Heart right ventricle (tissue), 16 donors: ENCODE data around the gene CTDSPL. TPM values are rescaled to one million over a fixed set of nuclear protein-coding genes. Genes with fewer than 3 reads are reported as not detected.

Source experiments
- ATAC-seq, 8 donors: fragments of 200-7000 bp; cut with Tn5 transposase; one replicate each; pipeline ENCODE4 v1.9.1; 2020; ENCODE audit warnings: mild to moderate bottlenecking in 8 of 8, moderate library complexity in 8 of 8, moderate number of reproducible peaks in 1 of 8
- DNase-seq, 2 donors: peaks; one replicate each; pipeline ENCODE4 v3.0.0-alpha.2; 2020
- H3K27ac ChIP-seq, 10 donors: fragments of 200-600 bp; sonication (generic) in 2 of 10; one replicate each; pipeline versions ENCODE4 v1.5.0 to v1.8.0; 2020 to 2022; ENCODE audit warnings: mild to moderate bottlenecking in 3 of 10
- H3K27me3 ChIP-seq, 7 donors: fragments of 200-600 bp; one replicate each; pipeline ENCODE4 v1.8.0; 2021 to 2022; ENCODE audit warnings: mild to moderate bottlenecking in 2 of 7
- H3K36me3 ChIP-seq, 9 donors: fragments of 200-600 bp; sonication (generic) in 1 of 9; one replicate each; pipeline versions ENCODE4 v1.5.0 to v1.8.0; 2020 to 2022; ENCODE audit warnings: mild to moderate bottlenecking in 2 of 9
- H3K4me1 ChIP-seq, 9 donors: fragments of 200-600 bp; sonication (generic) in 1 of 9; one replicate each; pipeline versions ENCODE4 v1.5.0 to v1.8.0; 2020 to 2022; ENCODE audit warnings: mild to moderate bottlenecking in 4 of 9
- H3K4me3 ChIP-seq, 10 donors: fragments of 200-600 bp; sonication (generic) in 2 of 10; one replicate each; pipeline versions ENCODE4 v1.5.0 to v1.8.0; 2020 to 2022; ENCODE audit warnings: mild to moderate bottlenecking in 7 of 10, moderate library complexity in 2 of 10
- H3K9me3 ChIP-seq, 11 donors: fragments of 200-600 bp in 10 of 11; sonication (generic) in 2 of 11; one replicate each; pipeline versions ENCODE4 v1.5.0 to v1.8.0; 2013 to 2022; ENCODE audit warnings: mild to moderate bottlenecking in 2 of 11, control low read depth in 1 of 11, moderate library complexity in 1 of 11
- CTCF ChIP-seq, 9 donors: fragments of 200-600 bp; sonication (generic) in 2 of 9; IDR thresholded peaks; one replicate each; pipeline versions ENCODE4 v1.5.0 to v1.8.0; 2021 to 2022; ENCODE audit warnings: antibody characterized with exemption in 9 of 9, mild to moderate bottlenecking in 5 of 9, moderate library complexity in 1 of 9
- WGBS, 2 donors: extraction: QIAGEN DNeasy Blood & Tissue Kit; methylation state at CpG; one replicate each; pipeline ENCODE4 v1.1.7; 2013; ENCODE audit warnings: inconsistent platforms in 1 of 2; 5-methylcytosine and 5-hydroxymethylcytosine counted together
- intact Hi-C, 10 donors: fragments of 100-400 bp; cut with DNase I; formaldehyde crosslinking; loops; one replicate each; pipeline versions ENCODE4 v1.11.1 to v1.14.2; 2022
- polyA plus RNA-seq, 2 donors: library from polyadenylated mRNA; stranded (reverse); fragments of 200-250 nt; gene quantifications; one replicate each; pipeline ENCODE4 v1.2.3, GENCODE V29; 2013
- total RNA-seq, 10 donors: library from RNA; stranded (reverse); fragmentation: NEBNext Ultra II Directional in 3 of 10; extraction: Animal tissue kit (Norgen Biotek cat#: 25700) in 3 of 10; gene quantifications; one replicate each; pipeline versions ENCODE4 v1.2.1 to v1.2.4, GENCODE V29; 2021 to 2023
- donor health status: Arrhythmogenic right ventricular cardiomyopathy.
- donor health status: ischemic (EF 13 %, LVEDD 7.1; RV severe dilation, severe dysfunction).
- donor health status: healthy with polysubstance abuse.
- donor health status: DM: no; HTN: yes; CAD: no.
- donor health status: DM: no; HTN: no; CAD: no.
- donor health status: ischemic (EF 25% LVEDD 6.9; RV normal size, moderate dysfunction).
- donor health status: ischemic (EF 25% LVEDD 5.7; RV mildly dilated, moderate dysfunction).
- donor health status: healthy.
- donor health status: DM: yes; HTN: yes; CAD: no.
- donor health status: Ischemic cardiomyopathy.
- donor health status: ischemic (EF 35%, LVEDD 5.7; RV mildly dilated, moderate dysfunction).
- donor health status: nonischemic (EF 11% LVEDD 7.7; RV severe dilation, severe dysfunction).
- donor health status: DM: yes; HTN: yes; CAD: no.
- donor health status: PGD.
- donor health status: ischemic (EF 29% LVEDD 5.4; RV normal size, mild dysfunction).
- donor health status: nonischemic (EF 23%, LVEDD 6.1; RV moderate dilation, normal function).

The CTDSPL gene
- total and polyA plus RNA-seq, 12 donors, result 5.4 to 51.5 (median 41.2) TPM

- Histone ChIP-seq H3K27ac (peak overlapping the region in 4 of 10 donors; percentile 68 to 81 (median 71)), H3K36me3 (no peaks in the 10 kb centered on the region), H3K4me1 (peaks cover 23 to 88% (median 59%) of the 10 kb centered on the region in 9 donors), H3K9me3 (no peaks in the 10 kb centered on the region), H3K27me3 (no peaks in the 10 kb centered on the region), H3K4me3 (no peak overlapping the region)
- no peak for TF ChIP-seq CTCF (IDR thresholded peaks at IDR 0.05)
- ATAC-seq (no peak), DNase-seq (no peak)
- 90 to 92% methylated on average over 6 of the region's 6 CpGs for WGBS, 2 donors
- intact Hi-C loops, result no loop called here
These were observed 75.5 kb downstream of the CTDSPL start for GRCh38 chr3:37937156-37937555.

GRCh38 chr3:37938011-37938410 is 76.3 kb downstream of the CTDSPL start:
- Histone ChIP-seq H3K27ac (no peak overlapping the region), H3K4me1 (peaks cover 23 to 92% (median 67%) of the 10 kb centered on the region in 9 donors), H3K36me3 (no peaks in the 10 kb centered on the region), H3K4me3 (no peak overlapping the region), H3K27me3 (no peaks in the 10 kb centered on the region), H3K9me3 (no peaks in the 10 kb centered on the region)
- intact Hi-C loops, result no loop called here
- no peak for TF ChIP-seq CTCF (IDR thresholded peaks at IDR 0.05)
- WGBS, 2 donors, result 85 to 94% methylated on average over 2 of the region's 2 CpGs
- no peak for ATAC-seq
- no peak for DNase-seq

GRCh38 chr3:37940242-37940908 is 78.7 kb downstream of the CTDSPL start:
- Histone ChIP-seq H3K36me3 (no peaks in the 10 kb centered on the region), H3K9me3 (no peaks in the 10 kb centered on the region), H3K4me1 (peaks cover 27 to 100% (median 73%) of the 10 kb centered on the region in 9 donors), H3K27ac (peak overlapping the region in 2 of 10 donors; percentile 67 to 82), H3K4me3 (no peak overlapping the region), H3K27me3 (no peaks in the 10 kb centered on the region)
- DNase-seq (no peak), ATAC-seq (no peak)
- 82 to 93% methylated on average over 4 of the region's 4 CpGs for WGBS, 2 donors
- intact Hi-C loops, result no loop called here
- no peak for TF ChIP-seq CTCF (IDR thresholded peaks at IDR 0.05)

- H3K4me1 ChIP-seq, result peaks cover 26 to 100% (median 73%) of the 10 kb centered on the region in 9 donors
- no peaks in the 10 kb centered on the region for H3K27me3 ChIP-seq
- no peaks in the 10 kb centered on the region for H3K9me3 ChIP-seq
- ATAC-seq, result peak in 6 of 8 donors; percentile 37 to 69 (median 63)
- WGBS, 2 donors, result 58 to 66% methylated on average over 12 of the region's 12 CpGs
- DNase-seq, result no peak
- intact Hi-C loops, result no loop called here
- peak overlapping the region in 2 of 10 donors; percentile 8 to 13 for H3K4me3 ChIP-seq
- peak overlapping the region in 9 of 10 donors; percentile 39 to 84 (median 65) for H3K27ac ChIP-seq
- H3K36me3 ChIP-seq, result no peaks in the 10 kb centered on the region
- TF ChIP-seq CTCF (IDR thresholded peaks at IDR 0.05), result no peak
These were observed 80.2 kb downstream of the CTDSPL start for GRCh38 chr3:37941608-37942508.
